D341Med (cell line): Measurements from ENCODE around the gene CDH24.
A peak's percentile ranks its signal among the peaks of the same experiment; 100 is the strongest.

Experiments
- DNase-seq: peaks from one replicate; pipeline ENCODE4 v3.0.0; 2012; ENCODE audit warnings: low spot score

Gene CDH24

DNA sequence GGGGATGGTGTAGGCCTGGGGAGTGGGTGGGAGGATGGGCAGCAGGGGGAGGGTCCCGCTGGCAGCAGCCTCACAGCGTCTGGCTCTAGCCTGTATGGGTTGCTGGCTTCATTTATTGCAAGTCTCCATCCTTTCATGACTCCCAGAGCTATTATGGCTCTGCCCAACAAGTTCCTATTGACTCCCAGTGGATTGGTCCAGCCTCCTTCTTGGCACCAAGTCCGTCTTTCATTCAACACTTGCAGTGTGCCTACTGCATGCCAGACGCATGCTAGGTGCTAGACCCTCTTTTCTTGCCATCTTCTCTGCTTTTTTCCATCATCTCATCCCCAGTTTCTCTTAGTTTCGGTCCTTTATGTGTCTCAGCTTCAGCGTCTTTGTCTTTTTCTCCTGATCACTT is 14.2 kb downstream of the CDH24 start:
- DNase-seq, result no peak

DNA sequence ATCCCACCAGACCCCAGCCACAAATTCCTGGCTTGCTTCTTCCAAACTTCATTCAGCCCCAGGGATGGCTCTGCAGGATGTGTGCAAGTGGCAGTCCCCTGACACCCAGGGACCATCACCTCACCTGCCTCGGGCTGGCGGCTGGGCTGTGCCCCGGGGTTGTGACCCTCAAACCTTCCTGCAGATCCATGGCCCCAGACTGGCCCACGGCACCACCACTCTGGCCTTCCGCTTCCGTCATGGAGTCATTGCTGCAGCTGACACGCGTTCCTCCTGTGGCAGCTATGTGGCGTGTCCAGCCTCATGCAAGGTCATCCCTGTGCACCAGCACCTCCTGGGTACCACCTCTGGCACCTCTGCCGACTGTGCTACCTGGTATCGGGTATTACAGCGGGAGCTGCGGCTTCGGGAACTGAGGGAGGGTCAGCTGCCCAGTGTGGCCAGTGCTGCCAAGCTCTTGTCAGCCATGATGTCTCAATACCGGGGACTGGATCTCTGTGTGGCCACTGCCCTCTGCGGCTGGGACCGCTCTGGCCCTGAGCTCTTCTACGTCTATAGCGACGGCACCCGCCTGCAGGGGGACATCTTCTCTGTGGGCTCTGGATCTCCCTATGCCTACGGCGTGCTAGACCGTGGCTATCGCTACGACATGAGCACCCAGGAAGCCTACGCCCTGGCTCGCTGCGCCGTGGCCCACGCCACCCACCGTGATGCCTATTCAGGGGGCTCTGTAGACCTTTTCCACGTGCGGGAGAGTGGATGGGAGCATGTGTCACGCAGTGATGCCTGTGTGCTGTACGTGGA is 15.0 kb downstream of the CDH24 start, which contains the start of gene PSMB11:
Gene PSMB11, plus strand, starts transcription at position 51 of the 804 bp plus-strand sequence. Its CDS starts 14 bp downstream, at position 65.
- no peak for DNase-seq

GRCh38 chr14:23041729-23042128 is 15.6 kb downstream of the CDH24 start:
- no peak for DNase-seq

- no peak for DNase-seq
Observed at GRCh38 chr14:23040100-23040499, 17.2 kb downstream of the CDH24 start.

GRCh38 chr14:23035303-23036144 is 21.8 kb downstream of the CDH24 start:
- no peak for DNase-seq

DNA sequence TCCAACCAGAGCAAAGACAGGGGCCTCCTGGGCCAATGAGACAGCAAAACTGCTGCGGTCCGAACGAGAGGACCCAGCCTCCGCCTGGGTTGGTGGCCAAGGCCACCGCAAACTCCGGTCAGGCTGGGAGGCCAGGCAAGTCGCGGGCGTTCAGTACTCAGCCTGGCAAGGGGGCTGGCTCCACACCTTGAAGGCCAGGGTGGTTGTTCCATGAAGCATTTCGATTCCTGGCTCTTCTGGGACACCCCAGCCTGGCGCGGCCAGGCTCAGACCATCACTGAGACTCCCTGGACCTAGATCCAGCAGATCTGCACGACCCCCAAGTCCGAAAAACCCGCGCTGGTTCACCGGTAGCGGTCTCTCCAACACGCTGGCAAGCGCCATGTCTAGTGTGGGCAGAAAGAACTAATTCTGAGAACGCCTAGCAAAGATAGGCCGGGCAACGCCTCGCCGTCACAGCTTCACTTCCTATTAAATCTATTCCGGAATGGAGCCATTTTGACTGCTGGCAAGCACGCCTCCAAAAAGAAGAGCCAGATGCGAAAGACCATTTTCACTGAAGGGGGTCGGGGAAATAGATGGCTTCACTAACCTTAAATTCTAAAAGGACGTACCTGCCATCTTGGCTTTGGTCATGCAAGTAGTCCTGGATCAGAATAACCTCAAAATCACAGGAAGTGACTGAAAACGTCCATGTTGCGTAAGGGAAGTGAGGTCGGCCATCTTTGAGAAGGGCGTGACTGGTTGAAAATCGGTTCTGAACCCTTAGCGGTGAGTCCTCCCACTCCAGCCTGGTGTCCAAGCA is 22.6 kb downstream of the CDH24 start, which contains the start of gene PSMB5:
Gene PSMB5, minus strand, starts transcription at position 403 of the 805 bp plus-strand sequence. Its CDS starts 19 bp downstream, at position 384.
- DNase-seq, result peak; percentile 90

GRCh38 chr14:23033801-23034497 is 23.4 kb downstream of the CDH24 start:
- no peak for DNase-seq

DNA sequence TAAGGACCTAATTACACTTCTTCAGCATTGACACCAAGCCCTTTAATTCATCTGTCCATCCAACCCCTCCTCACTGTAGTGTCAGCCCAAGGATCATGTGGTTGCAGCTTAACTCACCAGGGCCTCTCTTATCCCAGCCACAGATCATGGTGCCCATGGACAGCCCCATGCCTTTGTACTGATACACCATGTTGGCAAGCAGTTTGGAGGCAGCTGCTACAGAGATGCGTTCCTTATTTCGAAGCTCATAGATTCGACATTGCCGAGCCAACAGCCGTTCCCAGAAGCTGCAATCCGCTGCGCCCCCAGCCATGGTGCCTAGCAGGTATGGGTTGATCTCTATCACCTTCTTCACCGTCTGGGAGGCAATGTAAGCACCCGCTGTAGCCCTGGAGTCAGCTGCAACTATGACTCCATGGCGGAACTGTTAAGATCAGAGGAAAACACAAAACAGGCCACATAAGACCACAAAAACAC is 24.0 kb downstream of the CDH24 start:
- no peak for DNase-seq

DNA sequence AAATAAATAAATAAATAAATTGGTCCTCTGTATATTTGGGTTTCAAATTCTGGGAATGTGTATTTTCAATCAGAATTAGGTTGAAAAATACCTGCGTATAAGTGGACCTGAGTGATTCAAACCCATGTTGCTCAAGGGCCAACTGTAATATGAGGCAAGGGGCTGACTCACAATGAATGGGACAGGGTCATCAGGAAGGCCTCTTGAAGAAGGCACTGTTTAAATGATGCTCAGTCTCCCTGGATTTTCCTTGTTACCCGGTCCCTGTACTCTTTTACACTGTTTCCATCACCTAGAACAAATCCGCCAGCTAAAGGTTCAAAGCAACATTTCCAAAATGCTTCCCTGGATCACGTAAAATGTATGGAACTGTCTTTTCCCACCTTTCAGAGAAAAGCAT is 26.4 kb downstream of the CDH24 start:
- DNase-seq, result no peak

DNA sequence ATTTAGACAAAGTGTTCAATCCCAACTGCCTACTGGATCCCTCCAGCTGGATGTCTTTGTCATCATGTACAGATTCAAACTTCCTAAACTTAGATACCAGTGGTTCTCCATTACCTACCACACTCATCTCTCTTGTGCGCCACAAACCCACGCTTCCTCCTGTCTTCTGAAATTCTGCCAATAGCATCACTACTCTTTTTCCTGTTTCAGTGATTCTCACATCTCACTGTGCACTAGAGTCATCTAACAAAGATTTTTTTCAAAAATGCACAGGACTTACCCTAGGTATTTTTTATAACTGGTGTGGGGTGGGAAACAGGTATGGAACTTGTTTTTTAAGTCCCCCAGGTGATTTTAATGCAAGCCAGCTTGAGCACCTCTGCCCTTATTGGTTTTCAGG is 28.5 kb downstream of the CDH24 start:
- DNase-seq, result no peak

DNA sequence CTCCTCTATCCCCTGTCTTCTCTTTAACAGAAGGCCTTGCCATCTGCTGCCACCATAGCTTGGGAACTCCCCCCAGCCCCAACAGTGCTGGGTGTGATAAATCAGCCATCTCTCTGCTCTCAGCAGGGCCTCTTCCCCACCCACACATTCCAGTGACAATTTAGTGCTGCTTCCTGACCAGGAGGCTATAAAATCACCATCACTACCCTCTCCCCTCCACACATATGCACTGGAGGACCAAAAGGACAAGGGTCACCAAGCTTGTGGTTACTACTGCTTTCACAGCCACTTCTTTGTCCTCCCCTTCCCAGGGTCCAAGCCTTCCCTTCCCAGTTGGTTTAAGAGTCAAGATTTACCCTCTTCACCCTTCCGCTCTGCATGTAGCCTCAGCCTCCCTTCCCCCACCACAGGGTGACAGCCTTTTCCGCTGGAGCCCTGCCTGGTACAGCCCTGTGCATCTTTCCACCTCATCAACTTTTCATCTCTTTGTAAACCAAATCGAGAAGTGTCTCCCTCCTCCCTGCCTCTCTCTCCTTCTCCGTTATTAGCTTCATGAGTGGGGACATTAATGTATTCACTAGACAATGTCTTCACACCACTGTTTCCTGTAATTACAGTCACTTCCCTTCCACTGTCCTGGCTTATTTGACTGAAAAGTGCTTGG is 32.0 kb downstream of the CDH24 start:
- no peak for DNase-seq

DNA sequence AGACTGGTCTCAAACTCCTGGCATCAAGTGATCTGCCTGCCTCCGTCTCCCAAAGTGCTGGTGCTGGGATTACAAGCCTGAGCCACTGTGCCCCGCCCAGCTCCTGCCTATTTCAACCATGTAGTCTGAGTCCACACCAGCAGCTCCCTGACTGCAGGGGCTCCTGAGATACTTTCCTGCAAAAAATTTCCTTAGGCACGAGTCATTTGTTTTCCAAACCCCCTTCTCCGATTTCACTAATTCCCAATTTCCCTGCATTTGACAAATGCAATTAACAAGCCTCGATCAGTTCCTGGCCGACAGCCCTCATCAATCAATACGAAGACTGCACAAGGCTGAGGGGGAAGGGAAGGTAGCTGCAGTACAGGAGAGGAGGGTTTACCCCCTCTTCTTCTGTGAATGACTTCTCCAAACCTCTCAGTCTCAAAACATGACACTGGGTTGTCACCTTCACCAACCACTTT is 32.7 kb downstream of the CDH24 start:
- no peak for DNase-seq

- no peak for DNase-seq
Observed at GRCh38 chr14:23023795-23024152, 33.5 kb downstream of the CDH24 start.

DNA sequence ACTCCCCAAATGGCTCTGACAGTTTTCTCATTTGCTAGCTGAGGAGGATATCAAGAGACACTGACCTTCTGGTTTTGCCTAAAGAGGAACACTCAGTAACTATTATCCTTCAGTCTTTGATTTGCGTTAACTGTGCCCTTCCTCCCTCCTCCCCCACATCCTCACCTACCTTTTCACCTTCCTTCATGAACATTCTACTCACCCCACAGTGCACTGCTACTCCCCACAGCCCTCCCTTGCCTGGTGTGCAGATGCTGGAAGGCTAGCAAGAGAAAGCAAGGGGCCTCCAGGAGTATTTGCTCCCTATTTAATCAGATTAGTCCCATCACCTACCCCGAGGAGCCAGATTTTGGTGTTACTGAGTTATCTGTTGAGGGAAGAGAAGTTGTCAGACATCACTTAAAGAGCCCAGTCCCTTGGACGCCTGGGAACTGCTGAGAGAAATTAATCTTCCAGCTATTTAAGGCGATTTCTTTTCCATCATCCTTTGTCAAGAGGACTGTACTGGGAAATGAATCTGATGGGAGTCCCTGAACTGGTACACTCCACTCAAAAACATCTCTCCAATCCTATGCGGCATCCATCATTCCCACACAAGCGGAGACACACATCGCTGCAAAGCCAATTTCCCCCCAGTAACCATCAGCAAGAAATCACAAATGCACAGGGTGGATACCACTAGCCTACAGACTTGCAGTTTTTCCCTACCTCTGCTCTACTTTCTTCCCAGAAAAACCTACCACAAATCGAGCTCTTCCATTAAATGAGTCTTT is 34.1 kb downstream of the CDH24 start:
- peak; percentile 59 for DNase-seq

DNA sequence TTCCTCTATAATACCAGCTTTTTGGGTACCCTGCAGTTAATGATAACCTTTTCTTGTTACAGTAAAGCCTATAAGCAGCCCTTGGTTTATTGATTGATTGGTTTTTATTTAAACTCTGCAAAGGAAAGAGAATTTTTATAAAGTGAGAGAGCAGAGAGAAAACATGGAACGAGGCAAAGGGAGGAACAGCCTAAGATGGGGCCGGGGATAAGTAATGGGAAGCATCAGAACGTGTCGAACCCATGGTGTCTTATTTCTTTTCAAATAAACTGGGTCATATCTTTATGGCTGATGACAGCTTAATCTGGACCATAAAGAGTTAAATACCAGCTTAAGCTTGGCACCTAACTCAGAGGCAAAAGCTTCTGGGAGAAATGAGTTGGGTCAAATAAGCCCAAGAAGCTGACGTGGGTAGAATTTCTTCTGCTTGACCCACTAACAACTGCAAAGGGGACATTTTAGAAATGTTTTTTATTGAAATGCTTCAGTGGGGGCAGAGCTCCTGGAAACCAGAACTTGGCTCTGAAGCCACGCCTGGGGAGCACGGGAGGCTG is 35.4 kb downstream of the CDH24 start:
- no peak for DNase-seq

GRCh38 chr14:23021434-23021833 is 35.9 kb downstream of the CDH24 start:
- no peak for DNase-seq

- peak; percentile 67 for DNase-seq
Observed at GRCh38 chr14:23020143-23021128, 36.9 kb downstream of the CDH24 start.

- DNase-seq, result no peak
Observed at GRCh38 chr14:23018107-23018506, 39.2 kb downstream of the CDH24 start.
